ENCODE data around the gene GNS. TPM values are rescaled to one million over a fixed set of nuclear protein-coding genes. Genes with fewer than 3 reads are reported as not detected.
A peak's percentile ranks its signal among the peaks of the same experiment; 100 is the strongest.
"Not testable (repeated sequence)": the region's sequence is repeated elsewhere in the genome, so short reads cannot be mapped to it uniquely, and the experiment has no call there.

GNS gene
- total RNA-seq = 97.2 TPM
- long read RNA-seq, full-length matches to known transcripts = 82 of 148 reads
- long read RNA-seq, partial matches to known transcripts = 61 of 148 reads
- long read RNA-seq, other reads (novel, unspliced or antisense) = 5 of 148 reads

- intact Hi-C loops (cut with micrococcal nuclease) = no loop called here
- peak within 1 kb of the TSS; percentile 92 for H3K27ac ChIP-seq (replicated peaks)
- H3K4me3 ChIP-seq = peak within 1 kb of the TSS; percentile 88
- no peaks in the 10 kb centered on the region for H3K9me3 ChIP-seq (replicated peaks)
- no peaks in the 10 kb centered on the region for H3K36me3 ChIP-seq
- H3K4me1 ChIP-seq = peaks cover 39% of the 10 kb centered on the region
- TF ChIP-seq CTCF (IDR thresholded peaks at IDR 0.05; ENCODE audit: borderline replicate concordance) = no peak
- DNase-seq = peak; percentile 95
- H3K27me3 ChIP-seq (ENCODE audit: low read depth) = no peaks in the 10 kb centered on the region
Measured at GRCh38 chr12:64759035-64759894, at the start of gene GNS. GNS (minus strand) TSS chr12:64759406; CDS start chr12:64759276, 130 bp downstream.

DNA sequence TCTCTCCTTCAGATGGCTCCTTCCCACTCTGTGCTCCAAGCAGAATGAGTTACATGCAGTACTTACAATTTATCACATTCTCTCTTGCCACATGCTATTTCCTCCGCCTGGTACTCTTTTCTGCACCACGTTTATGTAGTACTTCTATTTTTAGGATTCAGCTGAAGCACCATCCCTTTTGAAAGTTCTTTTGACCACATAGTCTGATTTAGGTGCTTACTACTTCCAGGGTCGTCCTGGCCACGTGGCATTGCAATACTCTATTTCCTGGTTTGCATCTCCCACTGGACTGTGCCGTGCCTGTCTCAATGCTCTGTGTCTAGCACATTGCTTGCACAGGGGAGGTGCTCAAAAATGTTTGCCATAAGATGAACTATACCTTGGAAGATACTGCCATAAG, 48.9 kb upstream of the GNS start:
- Histone ChIP-seq H3K27ac (replicated peaks) (no peak overlapping the region), H3K4me1 (peaks cover 7% of the 10 kb centered on the region), H3K36me3 (no peaks in the 10 kb centered on the region), H3K27me3 (ENCODE audit: low read depth) (peaks cover 6% of the 10 kb centered on the region), H3K9me3 (replicated peaks) (no peaks in the 10 kb centered on the region), H3K4me3 (no peak overlapping the region)
- TF ChIP-seq CTCF (IDR thresholded peaks at IDR 0.05; ENCODE audit: borderline replicate concordance) = no peak
- no peak for DNase-seq
- intact Hi-C loops (cut with micrococcal nuclease) = no loop called here

DNA sequence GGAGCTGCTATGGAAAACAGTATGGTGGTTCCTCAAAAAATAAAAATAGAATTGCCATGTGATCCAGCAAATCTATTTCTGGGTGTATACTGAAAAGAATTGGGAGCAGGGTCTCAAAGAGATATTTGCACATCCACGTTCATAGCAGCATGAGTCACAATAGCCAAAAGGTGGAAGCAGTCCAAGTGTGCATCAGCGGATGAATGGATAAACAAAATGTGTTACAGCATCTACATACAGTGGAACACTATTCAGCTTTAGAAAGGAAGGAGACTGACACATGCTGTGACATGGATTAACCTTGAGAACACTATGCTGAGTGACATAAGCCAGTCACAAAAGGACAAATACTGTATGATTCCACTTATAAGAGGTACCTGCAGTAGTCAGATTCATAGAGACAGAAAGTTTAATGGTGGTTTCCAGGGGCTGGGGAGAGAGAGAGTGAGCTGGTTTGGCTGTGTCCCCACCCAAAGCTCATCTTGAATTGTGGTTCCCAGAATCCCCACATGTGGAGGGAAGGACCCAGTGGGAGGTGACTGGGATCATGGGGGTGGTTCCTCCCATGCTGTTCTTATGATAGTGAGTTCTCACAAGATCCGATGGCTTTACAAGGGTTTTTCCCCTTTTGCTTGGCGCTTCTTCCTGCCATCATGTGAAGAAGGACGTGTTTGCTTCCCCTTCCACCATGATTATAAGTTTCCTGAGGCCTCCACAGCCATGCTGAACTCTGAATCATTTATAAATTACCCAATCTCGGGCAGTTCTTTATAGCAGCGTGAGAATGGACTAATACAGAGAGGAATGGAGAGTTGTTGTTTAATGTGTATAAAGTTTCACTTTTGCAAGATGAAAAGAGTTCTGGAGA, 47.6 kb upstream of the GNS start:
- no peak overlapping the region for H3K4me3 ChIP-seq
- intact Hi-C loops (cut with micrococcal nuclease) = no loop called here

DNA sequence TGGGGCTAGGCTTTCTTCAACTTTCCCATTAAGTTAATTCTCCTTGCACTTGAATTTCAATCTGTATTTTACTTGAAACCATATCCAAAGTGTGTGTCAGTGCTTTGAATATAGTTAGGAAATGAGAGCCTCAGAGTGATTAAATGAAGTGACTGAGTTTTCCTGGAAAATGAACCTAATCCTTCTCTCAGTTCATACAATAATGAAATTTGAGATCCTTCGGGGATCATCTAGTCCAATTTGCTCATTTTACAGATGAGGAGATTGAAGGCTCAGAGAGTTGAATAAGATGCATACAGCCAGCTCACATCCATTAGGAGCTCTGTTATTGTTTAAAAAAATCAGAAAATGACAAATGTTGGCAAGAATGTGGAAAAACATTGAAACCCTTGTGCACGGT, 47.0 kb upstream of the GNS start:
- intact Hi-C loops (cut with micrococcal nuclease) = no loop called here
- Histone ChIP-seq H3K4me3 (no peak overlapping the region), H3K4me1 (peaks cover 7% of the 10 kb centered on the region), H3K36me3 (no peaks in the 10 kb centered on the region), H3K27me3 (ENCODE audit: low read depth) (peaks cover 6% of the 10 kb centered on the region), H3K27ac (replicated peaks) (no peak overlapping the region), H3K9me3 (replicated peaks) (no peaks in the 10 kb centered on the region)
- DNase-seq = no peak
- TF ChIP-seq CTCF (IDR thresholded peaks at IDR 0.05; ENCODE audit: borderline replicate concordance) = no peak

More for the DNA sequence above, 47.6 kb upstream of the GNS start:
- Histone ChIP-seq H3K27me3 (ENCODE audit: low read depth) (peaks cover 6% of the 10 kb centered on the region), H3K27ac (replicated peaks) (no peak overlapping the region), H3K36me3 (no peaks in the 10 kb centered on the region), H3K9me3 (replicated peaks) (no peaks in the 10 kb centered on the region), H3K4me1 (peaks cover 7% of the 10 kb centered on the region)
- TF ChIP-seq CTCF (IDR thresholded peaks at IDR 0.05; ENCODE audit: borderline replicate concordance) = no peak
- DNase-seq = no peak

GRCh38 chr12:64802180-64802775, 43.1 kb upstream of the GNS start:
- TF ChIP-seq CTCF (IDR thresholded peaks at IDR 0.05; ENCODE audit: borderline replicate concordance) = peak; percentile 91
- H3K4me3 ChIP-seq = not testable (repeated sequence)
- H3K27me3 ChIP-seq (ENCODE audit: low read depth) = peaks cover 10% of the 10 kb centered on the region

More at GRCh38 chr12:64802180-64802775, 43.1 kb upstream of the GNS start:
- peak; percentile 29 for DNase-seq
- H3K36me3 ChIP-seq; H3K4me1 ChIP-seq; H3K9me3 ChIP-seq (replicated peaks); H3K27ac ChIP-seq (replicated peaks); intact Hi-C loops (cut with micrococcal nuclease): not testable (repeated sequence)

All from left ventricle myocardium inferior (tissue), 1 donor.